HepG2 (cell line): ENCODE data around the gene NRG2. TPM values are rescaled to one million over a fixed set of nuclear protein-coding genes. Genes with fewer than 3 reads are reported as not detected.

Experiments used
- ATAC-seq: fragments of 200-7000 bp; cut with Tn5 transposase; 3 replicates; pipeline ENCODE4 v1.9.1; 2020; ENCODE audit warnings: mild to moderate bottlenecking, moderate library complexity
- BruUV-seq: library from RNA; stranded (reverse); fragments of 400-500 nt; replicated peaks from 2 replicates; lab custom pipeline; 2021; lab: Mats Ljungman, UMichigan
- CTCF ChIA-PET: fragments of 300-600 bp; formaldehyde crosslinking; extraction: SDS; loops from one replicate; lab custom pipeline; 2021; ENCODE audit warnings: low total read pairs, inconsistent platforms, low intra/inter-chr PET ratio; lab: Yijun Ruan, JAX
- POLR2A ChIA-PET: fragments of 350-600 bp; sonication (Branson Sonifier 250); formaldehyde crosslinking; loops from one replicate; lab custom pipeline; 2020; ENCODE audit warnings: antibody characterized with exemption, inconsistent platforms; lab: Yijun Ruan, JAX
- DNase-seq: peaks from one replicate; pipeline ENCODE4 v3.0.0-alpha.2; 2015; ENCODE audit warnings: low spot score
- FAIRE-seq: peaks from 3 replicates; lab custom pipeline; 2011; peaks lifted over from hg19 to GRCh38; lab: Jason Lieb, UNC
- H2AFZ ChIP-seq: one replicate; pipeline ENCODE4 v1.6.1; 2011; ENCODE audit warnings: low read length, inconsistent platforms
- H3K27ac ChIP-seq: fragments of 300-600 bp; 3 replicates; pipeline ENCODE4 v1.8.0; 2011; ENCODE audit warnings: mixed run types, mild to moderate bottlenecking, mixed read lengths, low read length, inconsistent platforms; ENCODE audit not compliant: insufficient read depth; ENCODE audit errors: extremely low read length
- H3K27me3 ChIP-seq, 2 experiments: fragments of 200-600 bp in 1 of 2; 2 replicates in 1 of 2; 3 replicates in 1 of 2; pipeline versions ENCODE4 v1.6.0 to v1.8.0; 2011; ENCODE audit warnings: low read length in 2 of 2, mild to moderate bottlenecking in 2 of 2, moderate library complexity in 2 of 2, inconsistent platforms in 1 of 2; ENCODE audit not compliant: insufficient read depth in 2 of 2, control insufficient read depth in 1 of 2
- H3K36me3 ChIP-seq, 2 experiments: fragments of 200-600 bp in 1 of 2; replicated peaks in 1 of 2; 2 replicates in 1 of 2; 3 replicates in 1 of 2; pipeline versions ENCODE4 v1.5.1 to v1.8.0; 2011; ENCODE audit warnings: low read length in 2 of 2, inconsistent platforms in 1 of 2; ENCODE audit not compliant: insufficient read depth in 2 of 2, control insufficient read depth in 1 of 2
- H3K4me1 ChIP-seq: 2 replicates; pipeline ENCODE4 v1.5.1; 2012; ENCODE audit warnings: low read length, inconsistent platforms; ENCODE audit not compliant: insufficient read depth
- H3K4me2 ChIP-seq: 2 replicates; pipeline ENCODE4 v1.6.0; 2011; ENCODE audit warnings: low read depth, low read length, inconsistent platforms
- H3K4me3 ChIP-seq, 3 experiments: fragments of 200-600 bp in 1 of 3; sonication (generic), shearing (Covaris generic) in 1 of 3; replicated peaks in 1 of 3; 2 replicates each; pipeline ENCODE4 v1.5.1; 2011 to 2016; ENCODE audit warnings: low read length in 3 of 3, inconsistent platforms in 2 of 3, low read depth in 2 of 3, mild to moderate bottlenecking in 2 of 3, control low read depth in 1 of 3, mixed read lengths in 1 of 3; ENCODE audit not compliant: insufficient read depth in 1 of 3
- H3K79me2 ChIP-seq: one replicate; pipeline ENCODE4 v1.6.1; 2011; ENCODE audit warnings: low read length, inconsistent platforms; ENCODE audit not compliant: insufficient read depth
- H3K9ac ChIP-seq: 2 replicates; pipeline ENCODE4 v1.6.0; 2011; ENCODE audit warnings: mild to moderate bottlenecking, low read depth, low read length, inconsistent platforms; ENCODE audit not compliant: insufficient read depth
- H3K9me3 ChIP-seq: 2 replicates; pipeline ENCODE4 v1.5.1; 2012; ENCODE audit warnings: mild to moderate bottlenecking, low read length
- H4K20me1 ChIP-seq: 2 replicates; pipeline ENCODE4 v1.6.0; 2011; ENCODE audit warnings: inconsistent platforms, mild to moderate bottlenecking, low read length, moderate library complexity; ENCODE audit not compliant: insufficient read depth
- ARNT ChIP-seq: fragments of 450-650 bp; IDR thresholded peaks from 2 replicates; pipeline ENCODE4 v1.6.1; 2017
- CSRNP1 ChIP-seq: sonication (generic); formaldehyde crosslinking; IDR thresholded peaks from 2 replicates; pipeline ENCODE4 v1.8.1; 2023; ENCODE audit warnings: mild to moderate bottlenecking, missing genetic modification reagents
- EP300 ChIP-seq, 3 experiments: sonication (generic) in 1 of 3; formaldehyde crosslinking in 1 of 3; IDR thresholded peaks; 2 replicates each; pipeline versions ENCODE4 v1.5.1 to v1.6.1; 2011 to 2020; ENCODE audit warnings: low read depth in 2 of 3, low read length in 2 of 3, borderline replicate concordance in 1 of 3, improper control_type of control experiment in 1 of 3, mild to moderate bottlenecking in 1 of 3, missing genetic modification reagents in 1 of 3, moderate library complexity in 1 of 3
- KMT2A ChIP-seq: sonication (generic); formaldehyde crosslinking; IDR thresholded peaks from 2 replicates; pipeline ENCODE4 v1.4.0; 2020; ENCODE audit warnings: missing genetic modification reagents
- NFE2L2 ChIP-seq: fragments of 150-350 bp; IDR thresholded peaks from 2 replicates; pipeline ENCODE4 v1.6.1; 2014; ENCODE audit warnings: low read length
- STAG1 ChIP-seq: sonication (generic); formaldehyde crosslinking; IDR thresholded peaks from 2 replicates; pipeline ENCODE4 v1.4.0; 2020; ENCODE audit warnings: missing genetic modification reagents
- TBX2 ChIP-seq: sonication (generic); formaldehyde crosslinking; IDR thresholded peaks from 2 replicates; pipeline ENCODE4 v1.5.0; 2020; ENCODE audit warnings: missing genetic modification reagents, mild to moderate bottlenecking, borderline replicate concordance
- ZBTB25 ChIP-seq: IDR thresholded peaks from 2 replicates; pipeline ENCODE4 v1.6.1; 2018; ENCODE audit warnings: missing genetic modification reagents
- ZBTB42 ChIP-seq: sonication (generic); formaldehyde crosslinking; IDR thresholded peaks from 2 replicates; pipeline ENCODE4 v1.5.0; 2020; ENCODE audit warnings: mild to moderate bottlenecking, missing genetic modification reagents
- ZKSCAN8 ChIP-seq: IDR thresholded peaks from 2 replicates; pipeline ENCODE4 v1.6.1; 2016; ENCODE audit warnings: borderline replicate concordance, missing genetic modification reagents, missing compliant biosample characterization
- ZNF501 ChIP-seq: sonication (generic); formaldehyde crosslinking; IDR thresholded peaks from 2 replicates; pipeline ENCODE4 v1.5.1; 2020; ENCODE audit warnings: mild to moderate bottlenecking, moderate library complexity, missing genetic modification reagents
- ZNF546 ChIP-seq: sonication (generic); formaldehyde crosslinking; conservative IDR thresholded peaks from 2 replicates; pipeline ENCODE4 v1.8.1; 2023; ENCODE audit warnings: mild to moderate bottlenecking, missing genetic modification reagents
- ZNF550 ChIP-seq: sonication (generic); formaldehyde crosslinking; IDR thresholded peaks from 2 replicates; pipeline ENCODE4 v1.4.0; 2020; ENCODE audit warnings: mild to moderate bottlenecking, missing genetic modification reagents, borderline replicate concordance
- ZNF562 ChIP-seq: sonication (generic); formaldehyde crosslinking; IDR thresholded peaks from 2 replicates; pipeline ENCODE4 v1.8.0; 2022; ENCODE audit warnings: missing genetic modification reagents, borderline replicate concordance
- ZNF772 ChIP-seq: sonication (generic); formaldehyde crosslinking; IDR thresholded peaks from 2 replicates; pipeline ENCODE4 v1.5.0; 2020; ENCODE audit warnings: mild to moderate bottlenecking, missing genetic modification reagents
- ZNF800 ChIP-seq: sonication (generic); formaldehyde crosslinking; IDR thresholded peaks from 2 replicates; pipeline ENCODE4 v1.4.0; 2020; ENCODE audit warnings: missing genetic modification reagents
- WGBS: methylation state at CpG from one replicate; pipeline ENCODE4 v1.1.6; 2017; ENCODE audit warnings: low lambda C conversion rate; 5-methylcytosine and 5-hydroxymethylcytosine counted together
- in situ Hi-C: cut with HindIII; loops from 2 replicates; pipeline ENCODE4 v1.10.0; 2017; ENCODE audit warnings: low pct_unique_long_range_greater_than_20kb; ENCODE audit not compliant: extremely low pct_ligation_motif_present
- intact Hi-C: fragments of 100-400 bp; cut with micrococcal nuclease; formaldehyde crosslinking; loops from one replicate; pipeline ENCODE4 v1.10.0; 2022; ENCODE audit not compliant: unreplicated experiment
- polyA plus RNA-seq, 8 experiments: library from polyadenylated mRNA; depleted of rRNA in 3 of 8; stranded (reverse) in 7 of 8; unstranded in 1 of 8; fragments of >200 nt; fragmentation: Illumina TruSeq in 4 of 8; extraction: Trizol in 4 of 8; gene quantifications; 2 replicates each; pipeline versions ENCODE4 v1.2.1 to v1.2.3, GENCODE V29; 2011 to 2016; ENCODE audit warnings: low read depth in 4 of 8, missing spikeins in 1 of 8, mixed read lengths in 1 of 8; ENCODE audit not compliant: insufficient read depth in 1 of 8
- total RNA-seq, 5 experiments: library from RNA; depleted of rRNA; stranded (reverse); fragments of >200 nt; fragmentation: Illumina TruSeq; extraction: Trizol; gene quantifications; 2 replicates each; pipeline ENCODE4 v1.2.3, GENCODE V29; 2016; ENCODE audit warnings: low read depth in 1 of 5

NRG2 gene
- total and polyA plus RNA-seq, 2 of the 13 experiments (the other 11 are each of a cell fraction or from before 2014, with no cell fraction given): not detected

DNA sequence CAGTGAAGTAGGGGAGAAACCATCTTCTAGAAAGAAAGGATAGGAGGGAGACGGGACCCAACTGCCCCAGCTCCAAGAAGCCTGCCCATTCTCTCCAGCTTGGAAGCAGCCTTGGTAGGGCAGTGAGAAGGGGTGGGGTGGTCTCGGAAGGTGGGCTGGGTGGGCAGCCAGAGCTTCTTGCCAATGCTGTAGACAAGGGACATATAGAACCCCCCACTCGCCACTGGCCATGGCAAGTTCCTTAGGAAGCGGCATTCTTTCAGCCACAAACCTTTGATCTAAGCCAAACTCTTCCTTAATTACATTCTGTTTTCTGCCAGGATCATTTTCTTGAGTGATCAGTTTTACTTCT lies 157.3 kb downstream of the NRG2 start:
- DNase-seq (no peak), FAIRE-seq (no peak), ATAC-seq (no peak)
- in situ Hi-C loops: no loop called here
- no peaks in the 10 kb centered on the region for H4K20me1 ChIP-seq
- H2AFZ ChIP-seq: no peak overlapping the region
- no peaks in the 10 kb centered on the region for H3K79me2 ChIP-seq
- no peak overlapping the region for H3K4me3 ChIP-seq
- H3K4me1 ChIP-seq: no peaks in the 10 kb centered on the region
- peaks cover 4 to 61% of the 10 kb centered on the region in 2 experiments; a peak in 4 of 5 replicates for H3K27me3 ChIP-seq
- ChIA-PET POLR2A (no interaction called here), CTCF (no interaction called here)
- H3K9me3 ChIP-seq: no peaks in the 10 kb centered on the region
- no peak overlapping the region for H3K4me2 ChIP-seq
- intact Hi-C loops: no loop called here
- WGBS: 17% methylated on average over 4 of the region's 4 CpGs
- H3K27ac ChIP-seq: no peak overlapping the region
- H3K36me3 ChIP-seq: no peaks in the 10 kb centered on the region
- no TSS peak for BruUV-seq
- TF ChIP-seq ZNF562 (CRISPR knock-in tag) (no peak), CSRNP1 (CRISPR knock-in tag) (no peak), ZNF501 (CRISPR knock-in tag) (no peak), ZNF546 (CRISPR knock-in tag) (no peak), ZNF550 (CRISPR knock-in tag) (no peak), STAG1 (CRISPR knock-in tag) (no peak), ZBTB25 (CRISPR knock-in tag) (no peak), KMT2A (CRISPR knock-in tag) (no peak), TBX2 (no peak), ZNF772 (no peak), ARNT (no peak), EP300 (IDR thresholded peaks at IDR 0.05; ENCODE audit: low read depth in 2 of 2, low read length in 2 of 2) (no peak), EP300 (CRISPR knock-in tag; IDR thresholded peaks at IDR 0.05; ENCODE audit: borderline replicate concordance) (no peak), ZBTB42 (CRISPR knock-in tag) (no peak), NFE2L2 (no peak), ZNF800 (CRISPR knock-in tag) (no peak), ZKSCAN8 (no peak)
- H3K9ac ChIP-seq: no peak overlapping the region
